Peyer's patch (tissue), 4 donors: ENCODE data around the gene BRSK1. TPM values are rescaled to one million over a fixed set of nuclear protein-coding genes. Genes with fewer than 3 reads are reported as not detected.

ENCODE experiments used
- DNase-seq, 3 donors: peaks; one replicate each; pipeline ENCODE4 v3.0.0-alpha.2; 2017 to 2019
- H3K27ac ChIP-seq, 4 donors: fragments of 200-600 bp; sonication (generic); one replicate each; pipeline ENCODE4 v1.5.1; 2016 to 2019
- H3K27me3 ChIP-seq, 2 donors: fragments of 200-600 bp; sonication (generic); one replicate each; pipeline ENCODE4 v1.5.1; 2019
- H3K36me3 ChIP-seq, 3 donors: fragments of 200-600 bp; sonication (generic); one replicate each; pipeline ENCODE4 v1.5.1; 2016 to 2019
- H3K4me1 ChIP-seq, 4 donors: fragments of 200-600 bp; sonication (generic); one replicate each; pipeline ENCODE4 v1.5.1; 2016 to 2019
- H3K4me3 ChIP-seq, 4 donors: fragments of 200-600 bp; sonication (generic); 1 replicate in 3 of 4; 2 replicates in 1 of 4; pipeline ENCODE4 v1.5.1; 2016 to 2019; ENCODE audit warnings: mild to moderate bottlenecking in 1 of 4
- H3K9me3 ChIP-seq, 4 donors: fragments of 200-600 bp; sonication (generic); one replicate each; pipeline ENCODE4 v1.5.1; 2016 to 2019; ENCODE audit warnings: mild to moderate bottlenecking in 1 of 4
- CTCF ChIP-seq, 6 experiments: fragments of 450-650 bp in 4 of 6; fragments of 200-600 bp in 2 of 6; sonication (generic) in 1 of 6; IDR thresholded peaks; one replicate each; pipeline ENCODE4 v1.5.1; 2017 to 2019; ENCODE audit warnings: antibody characterized with exemption in 6 of 6, mild to moderate bottlenecking in 3 of 6, moderate library complexity in 1 of 6
- POLR2A ChIP-seq, 2 donors: fragments of 450-650 bp; IDR thresholded peaks; one replicate each; pipeline ENCODE4 v1.5.1; 2017; ENCODE audit warnings: antibody characterized with exemption in 2 of 2, mild to moderate bottlenecking in 2 of 2, moderate library complexity in 2 of 2
- total RNA-seq, 4 donors: library from RNA; depleted of rRNA; stranded (reverse); fragments of >200 nt; gene quantifications; one replicate each; pipeline ENCODE4 v1.1.0, GENCODE V29; 2016

BRSK1 gene
- total RNA-seq, 4 donors from 2014 or later, result 0.35 to 6.6 (median 3.0) TPM

- H3K27me3 ChIP-seq, result no peaks in the 10 kb centered on the region
- no peaks in the 10 kb centered on the region for H3K36me3 ChIP-seq
- H3K4me1 ChIP-seq, result peaks cover 0 to 12% (median 4%) of the 10 kb centered on the region in 4 donors
- H3K9me3 ChIP-seq, result no peaks in the 10 kb centered on the region
- H3K27ac ChIP-seq, result peak overlapping the region in 1 of 4 donors; percentile 10
- H3K4me3 ChIP-seq, result no peak overlapping the region
- DNase-seq, result no peak
- no peak for TF ChIP-seq POLR2A (IDR thresholded peaks at IDR 0.05)
- TF ChIP-seq CTCF (IDR thresholded peaks at IDR 0.05), result no peak
These were observed 1.6 kb downstream of the BRSK1 start for GRCh38 chr19:55285229-55285890.

GRCh38 chr19:55287361-55288079, 3.7 kb downstream of the BRSK1 start:
- H3K36me3 ChIP-seq, result no peaks in the 10 kb centered on the region
- no peak overlapping the region for H3K4me3 ChIP-seq
- no peaks in the 10 kb centered on the region for H3K9me3 ChIP-seq
- no peak for DNase-seq
- H3K27ac ChIP-seq, result no peak overlapping the region
- TF ChIP-seq CTCF (IDR thresholded peaks at IDR 0.05) (no peak), POLR2A (IDR thresholded peaks at IDR 0.05) (no peak)
- peaks cover 0 to 7% (median 0%) of the 10 kb centered on the region in 4 donors for H3K4me1 ChIP-seq
- no peaks in the 10 kb centered on the region for H3K27me3 ChIP-seq

GRCh38 chr19:55289117-55289796, 5.5 kb downstream of the BRSK1 start:
- no peaks in the 10 kb centered on the region for H3K36me3 ChIP-seq
- H3K4me3 ChIP-seq, result no peak overlapping the region
- no peak overlapping the region for H3K27ac ChIP-seq
- no peak for DNase-seq
- no peak for TF ChIP-seq CTCF (IDR thresholded peaks at IDR 0.05)
- no peak for TF ChIP-seq POLR2A (IDR thresholded peaks at IDR 0.05)
- no peaks in the 10 kb centered on the region for H3K27me3 ChIP-seq
- H3K4me1 ChIP-seq, result peaks cover 0 to 4% (median 0%) of the 10 kb centered on the region in 4 donors
- no peaks in the 10 kb centered on the region for H3K9me3 ChIP-seq

- TF ChIP-seq CTCF (IDR thresholded peaks at IDR 0.05) (no peak), POLR2A (IDR thresholded peaks at IDR 0.05) (no peak)
- no peaks in the 10 kb centered on the region for H3K36me3 ChIP-seq
- no peaks in the 10 kb centered on the region for H3K27me3 ChIP-seq
- no peak overlapping the region for H3K4me3 ChIP-seq
- DNase-seq, result no peak
- H3K27ac ChIP-seq, result no peak overlapping the region
- no peaks in the 10 kb centered on the region for H3K9me3 ChIP-seq
- H3K4me1 ChIP-seq, result peaks cover 0 to 8% (median 0%) of the 10 kb centered on the region in 4 donors
These were observed 13.5 kb downstream of the BRSK1 start for GRCh38 chr19:55297267-55297666.

- DNase-seq, result no peak
- H3K4me1 ChIP-seq, result peaks cover 0 to 8% (median 0%) of the 10 kb centered on the region in 4 donors
- H3K27me3 ChIP-seq, result no peaks in the 10 kb centered on the region
- TF ChIP-seq CTCF (IDR thresholded peaks at IDR 0.05) (no peak), POLR2A (IDR thresholded peaks at IDR 0.05) (no peak)
- no peak overlapping the region for H3K27ac ChIP-seq
- H3K9me3 ChIP-seq, result no peaks in the 10 kb centered on the region
- no peak overlapping the region for H3K4me3 ChIP-seq
- no peaks in the 10 kb centered on the region for H3K36me3 ChIP-seq
These were observed 16.2 kb downstream of the BRSK1 start for GRCh38 chr19:55299991-55300390.
